GM23338 (cell line): ENCODE results near the gene TMEM8B. TPM values are rescaled to one million over a fixed set of nuclear protein-coding genes. Genes with fewer than 3 reads are reported as not detected.

Experiments used
- ATAC-seq: fragments of 200-7000 bp; cut with Tn5 transposase; 3 replicates; pipeline ENCODE4 v1.9.1; 2020
- DNase-seq: peaks from one replicate; pipeline ENCODE4 v3.0.0-alpha.2; 2015; ENCODE audit warnings: low spot score
- H2AFZ ChIP-seq: fragments of 200-600 bp; sonication (generic); 2 replicates; pipeline ENCODE4 v1.8.0; 2016; ENCODE audit warnings: antibody characterized with exemption, mild to moderate bottlenecking, moderate library complexity
- H3F3A ChIP-seq: fragments of 200-600 bp; sonication (generic); replicated peaks from 2 replicates; pipeline ENCODE4 v1.8.0; 2017; ENCODE audit warnings: antibody characterized with exemption, mixed run types, low read depth
- H3K27ac ChIP-seq: fragments of 200-600 bp; sonication (generic); 2 replicates; pipeline ENCODE4 v1.6.1; 2016; ENCODE audit warnings: low read depth
- H3K27me3 ChIP-seq: fragments of 200-600 bp; sonication (generic); 2 replicates; pipeline ENCODE4 v1.8.0; 2016; ENCODE audit warnings: mild to moderate bottlenecking, mixed run types, moderate library complexity; ENCODE audit not compliant: insufficient read depth
- H3K36me3 ChIP-seq: fragments of 200-600 bp; sonication (generic); 2 replicates; pipeline ENCODE4 v1.8.0; 2016; ENCODE audit warnings: mild to moderate bottlenecking; ENCODE audit not compliant: insufficient read depth
- H3K4me1 ChIP-seq: fragments of 200-600 bp; sonication (generic); 2 replicates; pipeline ENCODE4 v1.8.0; 2016; ENCODE audit warnings: mild to moderate bottlenecking, moderate library complexity; ENCODE audit not compliant: insufficient read depth
- H3K4me2 ChIP-seq: fragments of 200-600 bp; sonication (generic); 2 replicates; pipeline ENCODE4 v1.7.1; 2017; ENCODE audit warnings: mixed run types
- H3K4me3 ChIP-seq: fragments of 200-600 bp; sonication (generic); 2 replicates; pipeline ENCODE4 v1.6.1; 2016; ENCODE audit warnings: mixed run types
- H3K79me2 ChIP-seq: fragments of 200-600 bp; sonication (generic); replicated peaks from 2 replicates; pipeline ENCODE4 v1.8.0; 2017; ENCODE audit warnings: mild to moderate bottlenecking; ENCODE audit not compliant: insufficient read depth
- H3K9me2 ChIP-seq: fragments of 200-600 bp; sonication (generic); 2 replicates; pipeline ENCODE4 v1.8.0; 2017; ENCODE audit not compliant: insufficient read depth
- H4K20me1 ChIP-seq: fragments of 200-600 bp; sonication (generic); replicated peaks from 2 replicates; pipeline ENCODE4 v1.8.0; 2017; ENCODE audit warnings: mild to moderate bottlenecking; ENCODE audit not compliant: insufficient read depth
- H3K27ac Mint-ChIP-seq: 2 replicates; pipeline ENCODE4 v1.8.0; 2020; ENCODE audit warnings: inconsistent platforms, mild to moderate bottlenecking, moderate library complexity, mixed read lengths
- H3K27me3 Mint-ChIP-seq: 3 replicates; pipeline ENCODE4 v1.8.0; 2022; ENCODE audit warnings: low read depth, mild to moderate bottlenecking, moderate library complexity, mixed read lengths, inconsistent platforms; ENCODE audit not compliant: insufficient read depth, poor library complexity
- H3K36me3 Mint-ChIP-seq: 3 replicates; pipeline ENCODE4 v1.8.0; 2021; ENCODE audit warnings: low read depth, mild to moderate bottlenecking, inconsistent platforms, moderate library complexity, mixed read lengths
- H3K4me1 Mint-ChIP-seq: 3 replicates; pipeline ENCODE4 v1.8.0; 2020; ENCODE audit warnings: mild to moderate bottlenecking, inconsistent platforms, mixed read lengths
- H3K4me3 Mint-ChIP-seq: 3 replicates; pipeline ENCODE4 v1.8.0; 2021; ENCODE audit warnings: moderate library complexity, mild to moderate bottlenecking, inconsistent platforms, mixed read lengths
- H3K9me3 Mint-ChIP-seq: 3 replicates; pipeline ENCODE4 v1.8.0; 2020; ENCODE audit warnings: moderate library complexity, mild to moderate bottlenecking, inconsistent platforms, mixed read lengths
- CREB1 ChIP-seq: fragments of 250-450 bp; sonication (Bioruptor Pico); IDR thresholded peaks from 2 replicates; pipeline ENCODE4 v1.5.0; 2020; ENCODE audit warnings: low read depth, mild to moderate bottlenecking, moderate library complexity
- EZH2 ChIP-seq: fragments of 200-600 bp; sonication (generic); IDR thresholded peaks from one replicate; pipeline ENCODE4 v1.8.0; 2017; ENCODE audit warnings: antibody characterized with exemption, mild to moderate bottlenecking, low read depth; ENCODE audit not compliant: unreplicated experiment
- EZH2phosphoT487 ChIP-seq: fragments of 200-600 bp; sonication (generic); IDR thresholded peaks from one replicate; pipeline ENCODE4 v1.8.1; 2018; ENCODE audit warnings: antibody characterized with exemption; ENCODE audit not compliant: unreplicated experiment
- JUNB ChIP-seq: IDR thresholded peaks from one replicate; pipeline ENCODE4 v1.6.1; 2016; ENCODE audit warnings: antibody characterized with exemption; ENCODE audit not compliant: unreplicated experiment
- NANOG ChIP-seq: IDR thresholded peaks from 2 replicates; pipeline ENCODE4 v1.6.1; 2016; ENCODE audit warnings: antibody characterized with exemption, borderline replicate concordance
- POLR2AphosphoS5 ChIP-seq: IDR thresholded peaks from 2 replicates; pipeline ENCODE4 v1.6.1; 2016; ENCODE audit warnings: antibody characterized with exemption, low read depth
- REST ChIP-seq: IDR thresholded peaks from one replicate; pipeline ENCODE4 v1.6.1; 2018; ENCODE audit warnings: antibody characterized with exemption; ENCODE audit not compliant: unreplicated experiment
- STAT1 ChIP-seq: IDR thresholded peaks from one replicate; pipeline ENCODE4 v1.6.1; 2016; ENCODE audit warnings: antibody characterized with exemption; ENCODE audit not compliant: unreplicated experiment
- ZNF114 ChIP-seq: fragments of 250-450 bp; sonication (Bioruptor Pico); IDR thresholded peaks from 2 replicates; pipeline ENCODE4 v1.5.0; 2020; ENCODE audit warnings: mild to moderate bottlenecking, moderate library complexity
- ZNF331 ChIP-seq: fragments of 250-450 bp; sonication (Bioruptor Pico); IDR thresholded peaks from 2 replicates; pipeline ENCODE4 v1.5.0; 2020; ENCODE audit warnings: low read depth, mild to moderate bottlenecking, moderate library complexity
- polyA plus RNA-seq: library from polyadenylated mRNA; unstranded; fragments of >200 nt; fragmentation: Nextera tagmentation; extraction: Ambion mirVana; gene quantifications from 2 replicates; pipeline ENCODE4 v1.2.1, GENCODE V29; 2016
- total RNA-seq: library from RNA; depleted of rRNA; stranded (reverse); fragments of >200 nt; shearing (Covaris generic); gene quantifications from 2 replicates; pipeline ENCODE4 v1.2.3, GENCODE V29; 2014
- TF ChIP-seq, protein P1 (sequence below): fragments of 250-450 bp; sonication (Bioruptor Pico); IDR thresholded peaks from 2 replicates; pipeline ENCODE4 v1.5.0; 2020; ENCODE audit warnings: mild to moderate bottlenecking, moderate library complexity
- TF ChIP-seq, protein P2 (sequence below), 2 experiments: fragments of 200-600 bp in 1 of 2; sonication (generic) in 1 of 2; conservative IDR thresholded peaks; 2 replicates each; pipeline versions ENCODE4 v1.5.1 to v1.6.1; 2016 to 2017; ENCODE audit warnings: antibody characterized with exemption in 2 of 2, low read depth in 2 of 2, mild to moderate bottlenecking in 2 of 2, moderate library complexity in 1 of 2

Gene TMEM8B
- total and polyA plus RNA-seq, 2 experiments from 2014 or later = 4.2 to 5.5 TPM

DNA sequence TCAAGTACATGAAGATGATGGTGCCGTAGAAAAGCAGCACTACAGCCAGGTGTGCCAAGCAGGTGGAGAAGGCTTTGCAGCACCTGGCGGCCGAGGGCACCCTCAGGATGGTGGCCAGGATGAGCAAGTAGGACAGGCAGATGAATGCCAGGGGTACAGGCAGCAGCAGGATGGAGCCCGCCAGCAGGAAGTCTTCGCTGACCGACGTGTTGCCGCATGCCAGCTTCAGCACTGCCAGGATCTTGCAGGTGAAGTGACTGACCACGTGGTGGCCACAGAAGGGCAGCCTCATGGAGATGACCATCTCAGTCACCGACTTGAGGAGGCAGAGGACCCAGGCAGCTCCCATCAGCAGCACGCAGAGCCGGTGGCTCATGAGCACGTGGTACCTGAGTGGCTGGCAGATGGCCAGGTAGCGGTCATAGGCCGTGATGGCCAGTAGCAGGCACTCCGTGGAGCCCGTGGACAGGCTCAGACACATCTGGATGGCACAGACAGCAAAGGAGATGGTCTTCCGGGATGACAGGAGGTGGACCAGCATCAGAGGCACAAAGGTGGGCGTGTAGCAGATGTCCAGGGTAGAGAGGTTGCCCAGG, 40.7 kb downstream of the TMEM8B start (continued):
- TF ChIP-seq EZH2phosphoT487 = no peak
- TF ChIP-seq CREB1 (CRISPR knock-in tag) = no peak

GRCh38 chr9:35870351-35870923, 41.4 kb downstream of the TMEM8B start, which contains the start of gene OR13J1:
Gene OR13J1 (minus strand): TSS chr9:35870401. CDS start chr9:35870401, 0 bp downstream.
- Mint-ChIP-seq H3K4me1 (peaks cover 16% of the 10 kb centered on the region), H3K9me3 (0 out of 3 replicates have a peak, but pooled peaks cover under 1% of the 10 kb centered on the region), H3K27ac (no peak within 1 kb of the TSS), H3K27me3 (peaks cover 12% of the 10 kb centered on the region), H3K36me3 (peaks cover 3% of the 10 kb centered on the region; the same call in 1 of the 3 replicates), H3K4me3 (no peak within 1 kb of the TSS)
- no peaks in the 10 kb centered on the region for H3K79me2 ChIP-seq
- H3K4me2 ChIP-seq = no peak within 1 kb of the TSS
- no peaks in the 10 kb centered on the region for H3K36me3 ChIP-seq
- no peaks in the 10 kb centered on the region for H4K20me1 ChIP-seq
- peaks cover 7% of the 10 kb centered on the region; the same call in 1 of the 2 replicates for H3K4me1 ChIP-seq
- ATAC-seq = no peak
- DNase-seq = no peak
- H3K9me2 ChIP-seq = peaks cover 5% of the 10 kb centered on the region; the same call in 1 of the 2 replicates
- H3K27me3 ChIP-seq = no peaks in the 10 kb centered on the region
- H3F3A ChIP-seq = no peaks in the 10 kb centered on the region
- H3K4me3 ChIP-seq = no peak within 1 kb of the TSS
- H2AFZ ChIP-seq = no peak within 1 kb of the TSS
- H3K27ac ChIP-seq = no peak within 1 kb of the TSS
- no peak for TF ChIP-seq EZH2
- TF ChIP-seq ZNF331 (CRISPR knock-in tag) = no peak
- TF ChIP-seq, protein P1, sequence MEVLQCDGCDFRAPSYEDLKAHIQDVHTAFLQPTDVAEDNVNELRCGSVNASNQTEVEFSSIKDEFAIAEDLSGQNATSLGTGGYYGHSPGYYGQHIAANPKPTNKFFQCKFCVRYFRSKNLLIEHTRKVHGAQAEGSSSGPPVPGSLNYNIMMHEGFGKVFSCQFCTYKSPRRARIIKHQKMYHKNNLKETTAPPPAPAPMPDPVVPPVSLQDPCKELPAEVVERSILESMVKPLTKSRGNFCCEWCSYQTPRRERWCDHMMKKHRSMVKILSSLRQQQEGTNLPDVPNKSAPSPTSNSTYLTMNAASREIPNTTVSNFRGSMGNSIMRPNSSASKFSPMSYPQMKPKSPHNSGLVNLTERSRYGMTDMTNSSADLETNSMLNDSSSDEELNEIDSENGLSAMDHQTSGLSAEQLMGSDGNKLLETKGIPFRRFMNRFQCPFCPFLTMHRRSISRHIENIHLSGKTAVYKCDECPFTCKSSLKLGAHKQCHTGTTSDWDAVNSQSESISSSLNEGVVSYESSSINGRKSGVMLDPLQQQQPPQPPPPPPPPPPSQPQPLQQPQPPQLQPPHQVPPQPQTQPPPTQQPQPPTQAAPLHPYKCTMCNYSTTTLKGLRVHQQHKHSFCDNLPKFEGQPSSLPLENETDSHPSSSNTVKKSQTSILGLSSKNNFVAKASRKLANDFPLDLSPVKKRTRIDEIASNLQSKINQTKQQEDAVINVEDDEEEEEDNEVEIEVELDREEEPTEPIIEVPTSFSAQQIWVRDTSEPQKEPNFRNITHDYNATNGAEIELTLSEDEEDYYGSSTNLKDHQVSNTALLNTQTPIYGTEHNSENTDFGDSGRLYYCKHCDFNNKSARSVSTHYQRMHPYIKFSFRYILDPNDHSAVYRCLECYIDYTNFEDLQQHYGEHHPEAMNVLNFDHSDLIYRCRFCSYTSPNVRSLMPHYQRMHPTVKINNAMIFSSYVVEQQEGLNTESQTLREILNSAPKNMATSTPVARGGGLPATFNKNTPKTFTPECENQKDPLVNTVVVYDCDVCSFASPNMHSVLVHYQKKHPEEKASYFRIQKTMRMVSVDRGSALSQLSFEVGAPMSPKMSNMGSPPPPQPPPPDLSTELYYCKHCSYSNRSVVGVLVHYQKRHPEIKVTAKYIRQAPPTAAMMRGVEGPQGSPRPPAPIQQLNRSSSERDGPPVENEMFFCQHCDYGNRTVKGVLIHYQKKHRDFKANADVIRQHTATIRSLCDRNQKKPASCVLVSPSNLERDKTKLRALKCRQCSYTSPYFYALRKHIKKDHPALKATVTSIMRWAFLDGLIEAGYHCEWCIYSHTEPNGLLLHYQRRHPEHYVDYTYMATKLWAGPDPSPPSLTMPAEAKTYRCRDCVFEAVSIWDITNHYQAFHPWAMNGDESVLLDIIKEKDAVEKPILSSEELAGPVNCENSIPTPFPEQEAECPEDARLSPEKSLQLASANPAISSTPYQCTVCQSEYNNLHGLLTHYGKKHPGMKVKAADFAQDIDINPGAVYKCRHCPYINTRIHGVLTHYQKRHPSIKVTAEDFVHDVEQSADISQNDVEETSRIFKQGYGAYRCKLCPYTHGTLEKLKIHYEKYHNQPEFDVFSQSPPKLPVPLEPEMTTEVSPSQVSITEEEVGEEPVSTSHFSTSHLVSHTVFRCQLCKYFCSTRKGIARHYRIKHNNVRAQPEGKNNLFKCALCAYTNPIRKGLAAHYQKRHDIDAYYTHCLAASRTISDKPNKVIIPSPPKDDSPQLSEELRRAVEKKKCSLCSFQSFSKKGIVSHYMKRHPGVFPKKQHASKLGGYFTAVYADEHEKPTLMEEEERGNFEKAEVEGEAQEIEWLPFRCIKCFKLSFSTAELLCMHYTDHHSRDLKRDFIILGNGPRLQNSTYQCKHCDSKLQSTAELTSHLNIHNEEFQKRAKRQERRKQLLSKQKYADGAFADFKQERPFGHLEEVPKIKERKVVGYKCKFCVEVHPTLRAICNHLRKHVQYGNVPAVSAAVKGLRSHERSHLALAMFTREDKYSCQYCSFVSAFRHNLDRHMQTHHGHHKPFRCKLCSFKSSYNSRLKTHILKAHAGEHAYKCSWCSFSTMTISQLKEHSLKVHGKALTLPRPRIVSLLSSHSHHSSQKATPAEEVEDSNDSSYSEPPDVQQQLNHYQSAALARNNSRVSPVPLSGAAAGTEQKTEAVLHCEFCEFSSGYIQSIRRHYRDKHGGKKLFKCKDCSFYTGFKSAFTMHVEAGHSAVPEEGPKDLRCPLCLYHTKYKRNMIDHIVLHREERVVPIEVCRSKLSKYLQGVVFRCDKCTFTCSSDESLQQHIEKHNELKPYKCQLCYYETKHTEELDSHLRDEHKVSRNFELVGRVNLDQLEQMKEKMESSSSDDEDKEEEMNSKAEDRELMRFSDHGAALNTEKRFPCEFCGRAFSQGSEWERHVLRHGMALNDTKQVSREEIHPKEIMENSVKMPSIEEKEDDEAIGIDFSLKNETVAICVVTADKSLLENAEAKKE (CRISPR knock-in tag) = no peak
- no peak for TF ChIP-seq JUNB
- no peak for TF ChIP-seq REST
- TF ChIP-seq ZNF114 (CRISPR knock-in tag) = no peak
- TF ChIP-seq CREB1 (CRISPR knock-in tag) = no peak
- no peak for TF ChIP-seq NANOG
- no peak for TF ChIP-seq EZH2phosphoT487
- no peak for TF ChIP-seq POLR2AphosphoS5
- TF ChIP-seq, protein P2, sequence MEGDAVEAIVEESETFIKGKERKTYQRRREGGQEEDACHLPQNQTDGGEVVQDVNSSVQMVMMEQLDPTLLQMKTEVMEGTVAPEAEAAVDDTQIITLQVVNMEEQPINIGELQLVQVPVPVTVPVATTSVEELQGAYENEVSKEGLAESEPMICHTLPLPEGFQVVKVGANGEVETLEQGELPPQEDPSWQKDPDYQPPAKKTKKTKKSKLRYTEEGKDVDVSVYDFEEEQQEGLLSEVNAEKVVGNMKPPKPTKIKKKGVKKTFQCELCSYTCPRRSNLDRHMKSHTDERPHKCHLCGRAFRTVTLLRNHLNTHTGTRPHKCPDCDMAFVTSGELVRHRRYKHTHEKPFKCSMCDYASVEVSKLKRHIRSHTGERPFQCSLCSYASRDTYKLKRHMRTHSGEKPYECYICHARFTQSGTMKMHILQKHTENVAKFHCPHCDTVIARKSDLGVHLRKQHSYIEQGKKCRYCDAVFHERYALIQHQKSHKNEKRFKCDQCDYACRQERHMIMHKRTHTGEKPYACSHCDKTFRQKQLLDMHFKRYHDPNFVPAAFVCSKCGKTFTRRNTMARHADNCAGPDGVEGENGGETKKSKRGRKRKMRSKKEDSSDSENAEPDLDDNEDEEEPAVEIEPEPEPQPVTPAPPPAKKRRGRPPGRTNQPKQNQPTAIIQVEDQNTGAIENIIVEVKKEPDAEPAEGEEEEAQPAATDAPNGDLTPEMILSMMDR (conservative IDR thresholded peaks at IDR 0.05; ENCODE audit: low read depth in 2 of 2) = no peak
- no peak for TF ChIP-seq STAT1
